Peyer's patch (tissue), 4 donors: ENCODE measurements around the gene ZNF540.

ENCODE experiments used
- POLR2A ChIP-seq, 2 donors: fragments of 450-650 bp; IDR thresholded peaks; one replicate each; pipeline ENCODE4 v1.5.1; 2017; ENCODE audit warnings: antibody characterized with exemption in 2 of 2, mild to moderate bottlenecking in 2 of 2, moderate library complexity in 2 of 2
- TF ChIP-seq, protein P1 (sequence below), 6 experiments: fragments of 450-650 bp in 4 of 6; fragments of 200-600 bp in 2 of 6; sonication (generic) in 1 of 6; IDR thresholded peaks; one replicate each; pipeline ENCODE4 v1.5.1; 2017 to 2019; ENCODE audit warnings: antibody characterized with exemption in 6 of 6, mild to moderate bottlenecking in 3 of 6, moderate library complexity in 1 of 6

DNA sequence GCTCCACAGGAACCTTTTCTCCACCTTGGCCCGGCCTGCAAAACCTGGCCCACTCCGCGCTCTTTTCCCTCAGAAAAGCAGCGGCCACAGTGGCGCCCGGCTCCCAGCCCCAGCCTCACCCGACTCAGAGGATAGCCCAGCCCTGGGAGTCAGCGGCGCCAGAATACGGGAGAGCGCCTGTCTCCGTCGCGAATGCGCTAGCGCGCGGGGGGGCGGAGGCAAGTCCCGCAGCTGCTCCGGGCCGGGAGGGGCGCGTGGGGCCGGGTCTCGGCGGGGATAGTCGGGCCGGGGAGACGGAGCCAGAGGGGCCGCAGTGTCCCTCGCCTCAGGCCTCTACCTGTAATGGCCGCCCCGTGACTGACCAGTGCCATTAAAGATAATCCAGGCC is 60.6 kb downstream of the ZNF540 start, which contains the start of gene ZFP30:
- TF ChIP-seq, protein P1, sequence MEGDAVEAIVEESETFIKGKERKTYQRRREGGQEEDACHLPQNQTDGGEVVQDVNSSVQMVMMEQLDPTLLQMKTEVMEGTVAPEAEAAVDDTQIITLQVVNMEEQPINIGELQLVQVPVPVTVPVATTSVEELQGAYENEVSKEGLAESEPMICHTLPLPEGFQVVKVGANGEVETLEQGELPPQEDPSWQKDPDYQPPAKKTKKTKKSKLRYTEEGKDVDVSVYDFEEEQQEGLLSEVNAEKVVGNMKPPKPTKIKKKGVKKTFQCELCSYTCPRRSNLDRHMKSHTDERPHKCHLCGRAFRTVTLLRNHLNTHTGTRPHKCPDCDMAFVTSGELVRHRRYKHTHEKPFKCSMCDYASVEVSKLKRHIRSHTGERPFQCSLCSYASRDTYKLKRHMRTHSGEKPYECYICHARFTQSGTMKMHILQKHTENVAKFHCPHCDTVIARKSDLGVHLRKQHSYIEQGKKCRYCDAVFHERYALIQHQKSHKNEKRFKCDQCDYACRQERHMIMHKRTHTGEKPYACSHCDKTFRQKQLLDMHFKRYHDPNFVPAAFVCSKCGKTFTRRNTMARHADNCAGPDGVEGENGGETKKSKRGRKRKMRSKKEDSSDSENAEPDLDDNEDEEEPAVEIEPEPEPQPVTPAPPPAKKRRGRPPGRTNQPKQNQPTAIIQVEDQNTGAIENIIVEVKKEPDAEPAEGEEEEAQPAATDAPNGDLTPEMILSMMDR (IDR thresholded peaks at IDR 0.05): peak in 1 of 6 experiments; percentile 1
- no peak for TF ChIP-seq POLR2A (IDR thresholded peaks at IDR 0.05)
